Type B pancreatic cell (in vitro differentiated cells): ENCODE measurements around the gene ANKRD63. TPM values are rescaled to one million over a fixed set of nuclear protein-coding genes. Genes with fewer than 3 reads are reported as not detected.

Experiments
- DNase-seq: peaks from one replicate; pipeline ENCODE4 v3.0.0; 2021; ENCODE audit warnings: mixed read lengths; ENCODE audit not compliant: unreplicated experiment; ENCODE audit errors: extremely low spot score
- H3K27ac Mint-ChIP-seq: 2 replicates; pipeline ENCODE4 v1.8.0; 2021; ENCODE audit warnings: mild to moderate bottlenecking, mixed read lengths
- H3K27me3 Mint-ChIP-seq: 2 replicates; pipeline ENCODE4 v1.8.0; 2021; ENCODE audit warnings: mixed read lengths
- H3K36me3 Mint-ChIP-seq: 2 replicates; pipeline ENCODE4 v1.8.0; 2021; ENCODE audit warnings: mixed read lengths
- H3K4me1 Mint-ChIP-seq: one replicate; pipeline ENCODE4 v1.8.0; 2021; ENCODE audit warnings: mixed read lengths; ENCODE audit not compliant: unreplicated experiment
- H3K4me3 Mint-ChIP-seq: 2 replicates; pipeline ENCODE4 v1.8.0; 2021; ENCODE audit warnings: mild to moderate bottlenecking, mixed read lengths
- H3K9me3 Mint-ChIP-seq: 2 replicates; pipeline ENCODE4 v1.8.0; 2021; ENCODE audit warnings: mixed read lengths
- total RNA-seq: library from RNA; stranded (reverse); gene quantifications from 2 replicates; pipeline ENCODE4 v1.2.1, GENCODE V29; 2021; ENCODE audit warnings: low replicate concordance
- TF ChIP-seq, protein P1 (sequence below): fragments of 200-600 bp; sonication (generic); conservative IDR thresholded peaks from 2 replicates; pipeline ENCODE4 v1.5.0; 2021; ENCODE audit warnings: antibody characterized with exemption, mild to moderate bottlenecking

The ANKRD63 gene
- total RNA-seq, 1 donor from 2014 or later, result 1.5 TPM

DNA sequence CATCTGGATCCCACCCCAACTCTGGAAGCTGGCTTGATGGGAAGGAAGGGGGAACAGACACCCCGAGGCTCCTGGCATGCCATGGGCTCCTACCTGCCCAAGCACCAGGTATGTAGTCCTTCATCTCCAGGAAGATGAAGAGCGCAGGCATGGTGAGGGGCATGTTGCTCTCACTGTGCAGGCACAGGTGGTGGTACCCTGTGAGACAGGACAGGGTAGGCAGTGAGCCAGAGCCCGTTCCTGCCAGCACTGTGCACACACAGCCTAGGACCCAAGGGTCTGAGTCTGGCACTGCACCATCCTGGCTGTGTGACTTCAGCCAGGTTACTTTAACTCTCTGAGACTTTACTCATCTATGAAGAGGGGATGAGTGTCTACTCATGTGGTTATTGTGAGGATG, 9.4 kb upstream of the ANKRD63 start:
- no peaks in the 10 kb centered on the region for H3K36me3 Mint-ChIP-seq
- peaks cover 57% of the 10 kb centered on the region for H3K27me3 Mint-ChIP-seq

DNA sequence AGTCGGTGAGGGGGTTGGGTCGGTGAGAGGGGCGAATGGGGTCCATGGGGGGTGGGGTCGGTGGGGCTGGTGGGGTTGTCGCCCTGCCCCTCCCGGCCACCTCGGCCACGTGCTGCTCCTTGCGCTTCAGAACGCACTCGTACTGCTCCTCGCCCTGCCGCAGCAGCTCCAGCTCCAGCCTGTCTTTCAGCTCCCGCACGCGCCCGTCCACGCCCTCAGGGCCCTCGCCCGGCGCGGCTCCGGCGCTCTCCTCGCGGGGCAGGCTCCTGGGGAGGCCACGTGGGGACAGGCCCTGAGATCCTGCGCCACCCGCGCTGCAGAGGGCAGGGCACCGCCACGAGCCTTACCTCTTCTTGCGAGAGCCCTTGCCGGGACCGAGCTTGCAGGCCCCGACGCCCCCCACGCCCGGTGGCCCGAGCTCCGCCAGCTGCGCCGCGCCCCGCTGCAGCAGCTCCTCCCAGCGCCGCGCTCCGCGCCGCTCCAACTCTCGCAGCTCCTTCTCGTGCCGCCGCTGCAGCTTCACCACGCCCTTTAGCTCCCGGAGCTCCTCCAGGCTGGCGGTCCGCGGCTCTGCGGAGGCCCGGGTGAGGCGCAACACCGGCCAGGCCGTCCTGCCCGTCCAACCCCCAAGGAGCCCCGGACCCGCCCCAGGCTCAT, 8.2 kb upstream of the ANKRD63 start:
- Mint-ChIP-seq H3K27me3 (peaks cover 50% of the 10 kb centered on the region), H3K4me3 (no peak overlapping the region), H3K27ac (no peak overlapping the region), H3K9me3 (no peaks in the 10 kb centered on the region), H3K4me1 (peaks cover 8% of the 10 kb centered on the region), H3K36me3 (no peaks in the 10 kb centered on the region)
- DNase-seq, result peak; percentile 78
- TF ChIP-seq, protein P1, sequence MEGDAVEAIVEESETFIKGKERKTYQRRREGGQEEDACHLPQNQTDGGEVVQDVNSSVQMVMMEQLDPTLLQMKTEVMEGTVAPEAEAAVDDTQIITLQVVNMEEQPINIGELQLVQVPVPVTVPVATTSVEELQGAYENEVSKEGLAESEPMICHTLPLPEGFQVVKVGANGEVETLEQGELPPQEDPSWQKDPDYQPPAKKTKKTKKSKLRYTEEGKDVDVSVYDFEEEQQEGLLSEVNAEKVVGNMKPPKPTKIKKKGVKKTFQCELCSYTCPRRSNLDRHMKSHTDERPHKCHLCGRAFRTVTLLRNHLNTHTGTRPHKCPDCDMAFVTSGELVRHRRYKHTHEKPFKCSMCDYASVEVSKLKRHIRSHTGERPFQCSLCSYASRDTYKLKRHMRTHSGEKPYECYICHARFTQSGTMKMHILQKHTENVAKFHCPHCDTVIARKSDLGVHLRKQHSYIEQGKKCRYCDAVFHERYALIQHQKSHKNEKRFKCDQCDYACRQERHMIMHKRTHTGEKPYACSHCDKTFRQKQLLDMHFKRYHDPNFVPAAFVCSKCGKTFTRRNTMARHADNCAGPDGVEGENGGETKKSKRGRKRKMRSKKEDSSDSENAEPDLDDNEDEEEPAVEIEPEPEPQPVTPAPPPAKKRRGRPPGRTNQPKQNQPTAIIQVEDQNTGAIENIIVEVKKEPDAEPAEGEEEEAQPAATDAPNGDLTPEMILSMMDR, result no peak

More for the DNA sequence above, 9.4 kb upstream of the ANKRD63 start:
- no peaks in the 10 kb centered on the region for H3K9me3 Mint-ChIP-seq
- H3K4me1 Mint-ChIP-seq, result peaks cover 12% of the 10 kb centered on the region
- H3K27ac Mint-ChIP-seq, result no peak overlapping the region
- H3K4me3 Mint-ChIP-seq, result no peak overlapping the region
- TF ChIP-seq, protein P1, result no peak
- no peak for DNase-seq

DNA sequence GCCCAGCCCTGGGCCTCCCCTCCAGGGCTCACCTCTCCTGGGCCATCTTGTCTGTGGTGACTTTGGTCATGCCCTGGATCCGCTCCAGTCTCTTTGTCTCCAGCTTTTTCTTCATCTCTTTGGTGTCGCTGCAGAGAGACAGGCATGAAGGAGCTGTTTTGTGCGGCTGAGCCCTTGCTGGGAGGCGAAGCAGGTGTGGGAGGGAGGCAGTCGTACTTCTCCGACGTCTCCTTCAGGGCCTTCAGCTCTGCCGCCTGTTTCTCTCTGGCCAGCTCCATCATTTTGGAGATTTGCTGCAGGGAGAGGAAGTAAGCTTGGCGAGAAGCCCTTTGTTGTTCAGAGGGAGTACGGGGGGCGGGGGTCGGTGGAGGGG, 7.7 kb upstream of the ANKRD63 start:
- TF ChIP-seq, protein P1, result no peak
- peaks cover 52% of the 10 kb centered on the region for H3K27me3 Mint-ChIP-seq
- H3K9me3 Mint-ChIP-seq, result no peaks in the 10 kb centered on the region
- H3K36me3 Mint-ChIP-seq, result no peaks in the 10 kb centered on the region
- peaks cover 10% of the 10 kb centered on the region for H3K4me1 Mint-ChIP-seq
- DNase-seq, result no peak
- peak overlapping the region; percentile 48 for H3K27ac Mint-ChIP-seq
- H3K4me3 Mint-ChIP-seq, result peak overlapping the region; percentile 64

DNA sequence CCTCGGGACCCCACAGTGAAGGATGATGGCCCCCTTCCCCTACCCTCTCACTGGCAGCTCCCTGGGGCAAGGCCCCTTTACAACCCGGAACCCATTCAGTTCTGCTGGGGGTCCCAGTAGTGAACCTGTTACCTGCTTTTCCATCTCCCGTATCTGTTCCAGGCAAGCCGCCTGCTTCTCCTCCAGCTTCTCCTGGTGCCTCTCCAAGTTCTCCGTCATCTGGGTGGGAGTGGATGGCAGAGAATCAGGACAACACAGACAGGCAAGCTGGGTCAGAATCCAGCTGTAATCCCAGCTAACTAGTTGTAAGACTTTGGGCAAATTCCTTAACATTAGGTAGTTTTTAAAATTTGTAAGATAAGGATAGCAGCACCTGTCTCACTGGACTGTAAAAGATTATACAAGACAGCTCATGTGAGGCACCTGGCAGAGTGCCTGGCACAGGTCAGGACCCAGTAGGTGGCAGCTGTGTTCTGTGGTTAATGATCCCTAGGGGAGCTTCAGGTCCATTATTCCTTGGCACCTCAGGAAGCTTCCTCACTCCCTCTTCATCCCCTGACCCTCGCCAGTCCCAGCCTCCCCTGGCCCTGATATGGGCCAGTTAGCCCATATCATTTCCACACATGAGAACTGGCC, 6.4 kb upstream of the ANKRD63 start:
- H3K27me3 Mint-ChIP-seq, result peaks cover 60% of the 10 kb centered on the region
- peaks cover 17% of the 10 kb centered on the region for H3K4me1 Mint-ChIP-seq
- TF ChIP-seq, protein P1, result no peak
- H3K36me3 Mint-ChIP-seq, result no peaks in the 10 kb centered on the region
- no peak overlapping the region for H3K27ac Mint-ChIP-seq
- DNase-seq, result no peak
- H3K4me3 Mint-ChIP-seq, result peak overlapping the region; percentile 28
- no peaks in the 10 kb centered on the region for H3K9me3 Mint-ChIP-seq

DNA sequence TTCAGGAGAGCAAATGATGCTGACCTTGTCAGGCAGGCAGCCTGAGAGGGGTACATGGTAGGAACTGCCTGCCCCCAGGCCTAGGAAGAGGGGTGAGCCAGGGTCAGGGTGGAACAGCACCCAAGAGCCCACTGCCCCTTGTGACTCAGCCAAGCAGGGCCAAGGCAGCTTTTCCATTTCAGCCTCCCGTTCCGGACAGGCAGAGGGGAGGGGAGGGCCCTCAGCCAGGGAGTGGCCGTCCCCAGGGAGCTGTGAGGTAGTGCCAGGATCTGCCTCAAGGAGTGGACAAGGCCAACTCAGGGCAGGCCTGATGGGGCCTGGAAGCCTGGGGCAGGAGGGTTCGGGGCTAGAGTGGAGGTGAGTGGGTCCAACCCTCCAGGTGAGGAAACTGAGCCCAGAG, 5.1 kb upstream of the ANKRD63 start:
- Mint-ChIP-seq H3K27ac (no peak overlapping the region), H3K27me3 (peaks cover 64% of the 10 kb centered on the region), H3K9me3 (no peaks in the 10 kb centered on the region), H3K4me1 (peaks cover 22% of the 10 kb centered on the region), H3K36me3 (no peaks in the 10 kb centered on the region), H3K4me3 (no peak overlapping the region)
- no peak for DNase-seq
- TF ChIP-seq, protein P1, result no peak
